ENCODE measurements around the gene TRA2B. TPM values are rescaled to one million over a fixed set of nuclear protein-coding genes. Genes with fewer than 3 reads are reported as not detected.

Gene TRA2B
- total RNA-seq, 1 experiment from 2014 or later: 367 TPM

- DNase-seq (ENCODE audit: low spot score): no peak
Measured at GRCh38 chr3:185867650-185868049, 70.2 kb downstream of the TRA2B start.

GRCh38 chr3:185866995-185867394 lies 70.8 kb downstream of the TRA2B start:
- no peak for DNase-seq (ENCODE audit: low spot score)

GRCh38 chr3:185866555-185866954 lies 71.3 kb downstream of the TRA2B start:
- DNase-seq (ENCODE audit: low spot score): no peak

Other genes with a start within 250 kb of the TRA2B start
- 17.7 and 23.7 TPM in 2 replicates for gene IGF2BP2, start 113.0 kb downstream of the TRA2B start, total RNA-seq (2014; rRNA removed; shearing (Covaris generic))
- 56.7 and 73.9 TPM in 2 replicates for gene ETV5, start 171.1 kb upstream of the TRA2B start, total RNA-seq (2014; rRNA removed; shearing (Covaris generic))

Measured in H4 (cell line).